OCI-LY7 (cell line): ENCODE results near the gene CACNA1D. TPM values are rescaled to one million over a fixed set of nuclear protein-coding genes. Genes with fewer than 3 reads are reported as not detected.

Source experiments
- BruUV-seq: library from RNA; stranded (reverse); fragments of 400-500 nt; replicated peaks from 2 replicates; lab custom pipeline; 2021; lab: Mats Ljungman, UMichigan
- CTCF ChIA-PET: fragments of 300-600 bp; sonication (Branson Sonifier 250); formaldehyde crosslinking; loops from one replicate; lab custom pipeline; 2022; ENCODE audit warnings: antibody characterized with exemption; ENCODE audit not compliant: unreplicated experiment; lab: Charles Lee
- POLR2A ChIA-PET: fragments of 300-600 bp; sonication (Branson Sonifier 250); formaldehyde crosslinking; loops from one replicate; lab custom pipeline; 2022; ENCODE audit warnings: antibody characterized with exemption; lab: Charles Lee
- DNase-seq: peaks from one replicate; pipeline ENCODE4 v3.0.0-alpha.2; 2015; ENCODE audit warnings: low spot score
- H2AFZ ChIP-seq: fragments of 200-600 bp; sonication (generic), shearing (Covaris generic); 2 replicates; pipeline ENCODE4 v1.6.1; 2014; ENCODE audit warnings: mild to moderate bottlenecking, antibody characterized with exemption, low read length, moderate library complexity
- H3K27ac ChIP-seq: fragments of 200-600 bp; sonication (generic); 2 replicates; pipeline ENCODE4 v1.5.1; 2014; ENCODE audit warnings: mixed run types, low read depth, mild to moderate bottlenecking, moderate library complexity, low read length, inconsistent platforms; ENCODE audit not compliant: poor library complexity, severe bottlenecking
- H3K36me3 ChIP-seq: fragments of 200-600 bp; sonication (generic); 2 replicates; pipeline ENCODE4 v1.6.1; 2014; ENCODE audit warnings: mild to moderate bottlenecking, antibody characterized with exemption, low read length, moderate library complexity, mixed read lengths; ENCODE audit not compliant: insufficient read depth
- H3K4me1 ChIP-seq: fragments of 200-600 bp; sonication (generic); 2 replicates; pipeline ENCODE4 v1.5.1; 2014; ENCODE audit warnings: mild to moderate bottlenecking, low read length; ENCODE audit not compliant: insufficient read depth, poor library complexity, severe bottlenecking
- H3K4me2 ChIP-seq: fragments of 200-600 bp; sonication (generic); 2 replicates; pipeline ENCODE4 v1.6.1; 2014; ENCODE audit warnings: mild to moderate bottlenecking, low read length
- H3K4me3 ChIP-seq: fragments of 200-600 bp; sonication (generic); 2 replicates; pipeline ENCODE4 v1.5.1; 2014; ENCODE audit warnings: mild to moderate bottlenecking, low read depth, low read length; ENCODE audit not compliant: poor library complexity, severe bottlenecking
- H3K79me2 ChIP-seq: fragments of 200-600 bp; sonication (generic); 2 replicates; pipeline ENCODE4 v1.6.1; 2016; ENCODE audit warnings: low read depth, mild to moderate bottlenecking, low read length, moderate library complexity, mixed read lengths; ENCODE audit not compliant: insufficient read depth
- H3K9me2 ChIP-seq: fragments of 200-600 bp; sonication (generic); 2 replicates; pipeline ENCODE4 v1.6.1; 2016; ENCODE audit warnings: mild to moderate bottlenecking, low read length, mixed read lengths; ENCODE audit not compliant: insufficient read depth
- H3K9me3 ChIP-seq: fragments of 200-600 bp; sonication (generic); 2 replicates; pipeline ENCODE4 v1.6.1; 2014; ENCODE audit warnings: mild to moderate bottlenecking, mixed run types, low read length, mixed read lengths
- H4K20me1 ChIP-seq: fragments of 200-600 bp; sonication (generic); 2 replicates; pipeline ENCODE4 v1.6.1; 2014; ENCODE audit warnings: mild to moderate bottlenecking, antibody characterized with exemption, low read length, moderate library complexity, mixed read lengths; ENCODE audit not compliant: insufficient read depth
- EZH2phosphoT487 ChIP-seq: fragments of 200-600 bp; sonication (generic); IDR thresholded peaks from 2 replicates; pipeline ENCODE4 v1.6.1; 2018; ENCODE audit warnings: low read depth, borderline replicate concordance, mild to moderate bottlenecking, mixed run types, antibody characterized with exemption, low read length, moderate library complexity, mixed read lengths
- intact Hi-C: fragments of 100-400 bp; cut with micrococcal nuclease; formaldehyde crosslinking; loops from one replicate; pipeline ENCODE4 v1.10.0; 2022; ENCODE audit not compliant: unreplicated experiment
- total RNA-seq, 2 experiments: library from RNA; depleted of rRNA in 1 of 2; stranded (reverse); fragments of >200 nt in 1 of 2; shearing (Covaris generic) in 1 of 2; gene quantifications; 2 replicates each; pipeline ENCODE4 v1.2.3, GENCODE V29; 2014 to 2022
- TF ChIP-seq, protein P1 (sequence below): fragments of 200-600 bp; sonication (generic); conservative IDR thresholded peaks from 2 replicates; pipeline ENCODE4 v1.5.1; 2014; ENCODE audit warnings: mild to moderate bottlenecking, antibody characterized with exemption, low read length, moderate library complexity, mixed read lengths

The CACNA1D gene
- total RNA-seq, 2 experiments from 2014 or later, result 0.42 TPM; not detected in 1

GRCh38 chr3:53547327-53547726 is 52.9 kb downstream of the CACNA1D start:
- no peaks in the 10 kb centered on the region for H3K4me1 ChIP-seq
- no peaks in the 10 kb centered on the region for H3K9me2 ChIP-seq
- no peak overlapping the region for H2AFZ ChIP-seq
- H3K27ac ChIP-seq, result no peak overlapping the region
- BruUV-seq, result no TSS peak
- H3K36me3 ChIP-seq, result no peaks in the 10 kb centered on the region
- CTCF ChIA-PET, result no interaction called here
- no peaks in the 10 kb centered on the region for H4K20me1 ChIP-seq
- intact Hi-C loops, result no loop called here
- TF ChIP-seq EZH2phosphoT487, result no peak
- TF ChIP-seq, protein P1, sequence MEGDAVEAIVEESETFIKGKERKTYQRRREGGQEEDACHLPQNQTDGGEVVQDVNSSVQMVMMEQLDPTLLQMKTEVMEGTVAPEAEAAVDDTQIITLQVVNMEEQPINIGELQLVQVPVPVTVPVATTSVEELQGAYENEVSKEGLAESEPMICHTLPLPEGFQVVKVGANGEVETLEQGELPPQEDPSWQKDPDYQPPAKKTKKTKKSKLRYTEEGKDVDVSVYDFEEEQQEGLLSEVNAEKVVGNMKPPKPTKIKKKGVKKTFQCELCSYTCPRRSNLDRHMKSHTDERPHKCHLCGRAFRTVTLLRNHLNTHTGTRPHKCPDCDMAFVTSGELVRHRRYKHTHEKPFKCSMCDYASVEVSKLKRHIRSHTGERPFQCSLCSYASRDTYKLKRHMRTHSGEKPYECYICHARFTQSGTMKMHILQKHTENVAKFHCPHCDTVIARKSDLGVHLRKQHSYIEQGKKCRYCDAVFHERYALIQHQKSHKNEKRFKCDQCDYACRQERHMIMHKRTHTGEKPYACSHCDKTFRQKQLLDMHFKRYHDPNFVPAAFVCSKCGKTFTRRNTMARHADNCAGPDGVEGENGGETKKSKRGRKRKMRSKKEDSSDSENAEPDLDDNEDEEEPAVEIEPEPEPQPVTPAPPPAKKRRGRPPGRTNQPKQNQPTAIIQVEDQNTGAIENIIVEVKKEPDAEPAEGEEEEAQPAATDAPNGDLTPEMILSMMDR, result no peak
- no peak overlapping the region for H3K4me2 ChIP-seq
- H3K9me3 ChIP-seq, result no peaks in the 10 kb centered on the region
- DNase-seq, result no peak
- H3K4me3 ChIP-seq, result no peak overlapping the region
- POLR2A ChIA-PET, result no interaction called here
- no peaks in the 10 kb centered on the region for H3K79me2 ChIP-seq

DNA sequence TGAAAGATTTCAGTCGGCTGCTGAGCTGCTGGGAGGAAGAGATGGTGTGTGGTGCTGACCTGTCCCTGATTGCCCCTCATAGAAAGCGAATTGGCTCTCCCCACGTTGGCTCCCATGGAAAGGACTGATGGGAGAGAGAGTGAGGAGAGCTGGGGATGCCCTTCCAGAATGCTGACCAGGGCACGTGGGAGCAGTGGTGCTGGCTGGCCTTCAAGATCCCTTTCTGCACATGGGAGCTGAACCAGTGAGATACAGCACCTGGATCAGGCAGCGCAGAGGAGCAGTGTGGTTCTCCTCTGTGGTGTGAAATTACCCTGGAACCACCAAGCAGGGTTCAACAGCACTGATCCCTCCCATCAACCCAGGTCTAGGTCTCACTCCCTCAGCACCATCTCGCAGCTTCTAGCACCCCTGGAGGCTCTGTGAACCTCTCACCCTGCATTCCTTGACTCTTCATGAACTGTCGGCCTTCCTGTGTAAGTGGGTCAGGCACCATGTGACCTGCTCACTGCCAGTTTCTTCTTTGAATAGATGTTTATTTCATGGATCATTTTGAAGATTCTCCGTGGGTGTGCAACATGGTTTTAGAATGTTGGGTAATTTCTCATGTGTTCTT is 55.7 kb downstream of the CACNA1D start:
- POLR2A ChIA-PET, result no interaction called here
- TF ChIP-seq, protein P1, result no peak
- no peak for TF ChIP-seq EZH2phosphoT487
- DNase-seq, result no peak
- Histone ChIP-seq H3K9me2 (no peaks in the 10 kb centered on the region), H3K4me3 (no peak overlapping the region), H3K9me3 (no peaks in the 10 kb centered on the region), H3K27ac (no peak overlapping the region), H3K4me1 (no peaks in the 10 kb centered on the region), H3K36me3 (no peaks in the 10 kb centered on the region), H2AFZ (no peak overlapping the region), H3K4me2 (no peak overlapping the region), H3K79me2 (no peaks in the 10 kb centered on the region), H4K20me1 (no peaks in the 10 kb centered on the region)
- CTCF ChIA-PET, result no interaction called here
- no TSS peak for BruUV-seq
- intact Hi-C loops, result no loop called here

- Histone ChIP-seq H3K79me2 (no peaks in the 10 kb centered on the region), H2AFZ (no peak overlapping the region), H3K27ac (no peak overlapping the region), H3K9me2 (no peaks in the 10 kb centered on the region), H3K4me2 (no peak overlapping the region), H3K9me3 (no peaks in the 10 kb centered on the region), H3K36me3 (no peaks in the 10 kb centered on the region), H3K4me1 (no peaks in the 10 kb centered on the region), H3K4me3 (no peak overlapping the region), H4K20me1 (no peaks in the 10 kb centered on the region)
- ChIA-PET POLR2A (no interaction called here), CTCF (no interaction called here)
- BruUV-seq, result no TSS peak
- intact Hi-C loops, result no loop called here
- DNase-seq, result no peak
- TF ChIP-seq, protein P1, result no peak
- no peak for TF ChIP-seq EZH2phosphoT487
Observed at GRCh38 chr3:53551324-53551723, 56.9 kb downstream of the CACNA1D start.
